IMR-90 (cell line): ENCODE measurements around the gene SLC8A1. TPM values are rescaled to one million over a fixed set of nuclear protein-coding genes. Genes with fewer than 3 reads are reported as not detected.

ENCODE experiments used
- ATAC-seq: fragments of 200-7000 bp; cut with Tn5 transposase; 2 replicates; pipeline ENCODE4 v1.9.1; 2020; ENCODE audit warnings: low read depth, mild to moderate bottlenecking, moderate library complexity
- BruUV-seq: library from RNA; stranded (reverse); fragments of 400-500 nt; replicated peaks from 2 replicates; lab custom pipeline; 2021; lab: Mats Ljungman, UMichigan
- CTCF ChIA-PET: fragments of 300-600 bp; formaldehyde crosslinking; extraction: SDS; loops from one replicate; lab custom pipeline; 2021; ENCODE audit warnings: antibody characterized with exemption; lab: Yijun Ruan, JAX
- POLR2A ChIA-PET: fragments of 300-600 bp; sonication (Branson Sonifier 250); formaldehyde crosslinking; loops from one replicate; lab custom pipeline; 2022; ENCODE audit warnings: antibody characterized with exemption; ENCODE audit not compliant: unreplicated experiment; lab: Charles Lee
- DNase-seq: peaks from one replicate; pipeline ENCODE4 v3.0.0; 2013
- H2AFZ ChIP-seq: replicated peaks from 2 replicates; pipeline ENCODE3; 2013; ENCODE audit warnings: low read length, mild to moderate bottlenecking; ENCODE audit not compliant: poor library complexity
- H2AK5ac ChIP-seq: 2 replicates; pipeline ENCODE4 v1.6.1; 2013; ENCODE audit warnings: low read depth, low read length, inconsistent platforms
- H2AK9ac ChIP-seq: replicated peaks from 2 replicates; pipeline ENCODE3; 2013; ENCODE audit warnings: mild to moderate bottlenecking, low read depth, low read length, moderate library complexity; ENCODE audit not compliant: poor library complexity
- H2BK120ac ChIP-seq: 2 replicates; pipeline ENCODE4 v1.6.1; 2013; ENCODE audit warnings: low read depth, low read length, inconsistent platforms
- H2BK15ac ChIP-seq: 3 replicates; pipeline ENCODE4 v1.6.1; 2013; ENCODE audit warnings: low read depth, low read length, inconsistent platforms
- H2BK20ac ChIP-seq: 2 replicates; pipeline ENCODE4 v1.6.1; 2013; ENCODE audit warnings: low read depth, mild to moderate bottlenecking, inconsistent platforms, low read length, moderate library complexity
- H2BK5ac ChIP-seq: 2 replicates; pipeline ENCODE4 v1.6.1; 2013; ENCODE audit warnings: mild to moderate bottlenecking, low read depth, low read length, inconsistent platforms; ENCODE audit not compliant: poor library complexity, severe bottlenecking
- H3K14ac ChIP-seq: replicated peaks from 2 replicates; pipeline ENCODE4 v1.6.1; 2013; ENCODE audit warnings: low read depth, low read length, inconsistent platforms
- H3K18ac ChIP-seq: 2 replicates; pipeline ENCODE4 v1.6.1; 2013; ENCODE audit warnings: low read depth, low read length, control low read depth
- H3K23ac ChIP-seq: 2 replicates; pipeline ENCODE4 v1.6.1; 2013; ENCODE audit warnings: low read depth, low read length, inconsistent platforms
- H3K27ac ChIP-seq: 2 replicates; pipeline ENCODE4 v1.5.1; 2013; ENCODE audit warnings: mild to moderate bottlenecking, control low read depth, low read length; ENCODE audit not compliant: insufficient read depth
- H3K27me3 ChIP-seq: 2 replicates; pipeline ENCODE4 v1.6.1; 2013; ENCODE audit warnings: low read length; ENCODE audit not compliant: control insufficient read depth, insufficient read depth
- H3K36me3 ChIP-seq: 2 replicates; pipeline ENCODE4 v1.6.1; 2013; ENCODE audit warnings: low read length, mixed read lengths; ENCODE audit not compliant: control insufficient read depth, insufficient read depth
- H3K4ac ChIP-seq: 2 replicates; pipeline ENCODE4 v1.6.1; 2013; ENCODE audit warnings: low read depth, low read length, inconsistent platforms
- H3K4me1 ChIP-seq: 2 replicates; pipeline ENCODE4 v1.6.1; 2013; ENCODE audit warnings: low read length, mixed read lengths; ENCODE audit not compliant: control insufficient read depth, insufficient read depth
- H3K4me2 ChIP-seq: 2 replicates; pipeline ENCODE4 v1.6.1; 2013; ENCODE audit warnings: low read depth, mild to moderate bottlenecking, control low read depth, low read length, moderate library complexity
- H3K4me3 ChIP-seq: 2 replicates; pipeline ENCODE4 v1.5.1; 2013; ENCODE audit warnings: low read depth, mild to moderate bottlenecking, control low read depth, low read length, moderate library complexity; ENCODE audit not compliant: insufficient read depth
- H3K56ac ChIP-seq: 2 replicates; pipeline ENCODE4 v1.6.1; 2013; ENCODE audit warnings: low read length, inconsistent platforms; ENCODE audit not compliant: insufficient read depth; ENCODE audit errors: extremely low read depth
- H3K79me1 ChIP-seq, 2 experiments: 2 replicates each; pipeline ENCODE4 v1.6.1; 2013; ENCODE audit warnings: low read length in 2 of 2, inconsistent platforms in 1 of 2, low read depth in 1 of 2
- H3K9ac ChIP-seq: 2 replicates; pipeline ENCODE4 v1.6.1; 2013; ENCODE audit warnings: low read depth, low read length, control low read depth
- H3K9me1 ChIP-seq: 2 replicates; pipeline ENCODE4 v1.6.1; 2013; ENCODE audit warnings: low read length, inconsistent platforms; ENCODE audit not compliant: insufficient read depth
- H3K9me3 ChIP-seq: 2 replicates; pipeline ENCODE4 v1.6.1; 2013; ENCODE audit warnings: low read length; ENCODE audit not compliant: control insufficient read depth, insufficient read depth
- H4K20me1 ChIP-seq: 2 replicates; pipeline ENCODE4 v1.6.1; 2013; ENCODE audit warnings: low read length, inconsistent platforms; ENCODE audit not compliant: insufficient read depth
- H4K5ac ChIP-seq: 2 replicates; pipeline ENCODE4 v1.6.1; 2013; ENCODE audit warnings: mild to moderate bottlenecking, low read depth, low read length, control low read depth
- H4K8ac ChIP-seq, 2 experiments: 2 replicates each; pipeline ENCODE4 v1.6.1; 2013; ENCODE audit warnings: low read depth in 2 of 2, low read length in 2 of 2, control low read depth in 1 of 2, inconsistent platforms in 1 of 2
- H4K91ac ChIP-seq: 2 replicates; pipeline ENCODE4 v1.6.1; 2013; ENCODE audit warnings: low read depth, low read length, inconsistent platforms; ENCODE audit not compliant: insufficient read depth
- BHLHE40 ChIP-seq: fragments of 150-350 bp; IDR thresholded peaks from 2 replicates; pipeline ENCODE4 v1.6.1; 2016; ENCODE audit warnings: mild to moderate bottlenecking, low read depth, low read length
- CEBPB ChIP-seq: IDR thresholded peaks from 2 replicates; pipeline ENCODE4 v1.6.1; 2012; ENCODE audit warnings: low read depth, low read length, improper control_type of control experiment
- CHD1 ChIP-seq: IDR thresholded peaks from 2 replicates; pipeline ENCODE4 v1.6.1; 2012; ENCODE audit warnings: low read depth, low read length, improper control_type of control experiment
- FOS ChIP-seq: fragments of 150-350 bp; IDR thresholded peaks from 2 replicates; pipeline ENCODE4 v1.6.1; 2016; ENCODE audit warnings: low read depth, low read length
- MAFK ChIP-seq: IDR thresholded peaks from 2 replicates; pipeline ENCODE4 v1.6.1; 2012; ENCODE audit warnings: low read depth, low read length, improper control_type of control experiment
- MAZ ChIP-seq: IDR thresholded peaks from 2 replicates; pipeline ENCODE4 v1.6.1; 2012; ENCODE audit warnings: low read depth, mild to moderate bottlenecking, low read length, improper control_type of control experiment, moderate library complexity, borderline replicate concordance
- MXI1 ChIP-seq: IDR thresholded peaks from 2 replicates; pipeline ENCODE4 v1.6.1; 2012; ENCODE audit warnings: low read depth, mild to moderate bottlenecking, low read length, moderate library complexity, borderline replicate concordance
- NFE2L2 ChIP-seq: fragments of 150-350 bp; IDR thresholded peaks from 2 replicates; pipeline ENCODE4 v1.6.1; 2016; ENCODE audit warnings: low read depth, mild to moderate bottlenecking, low read length
- POLR2A ChIP-seq: IDR thresholded peaks from 2 replicates; pipeline ENCODE4 v1.6.1; 2012; ENCODE audit warnings: mild to moderate bottlenecking, low read depth, low read length
- RCOR1 ChIP-seq: IDR thresholded peaks from 2 replicates; pipeline ENCODE4 v1.6.1; 2012; ENCODE audit warnings: mild to moderate bottlenecking, low read length, improper control_type of control experiment; ENCODE audit not compliant: insufficient replicate concordance
- SMC3 ChIP-seq: fragments of 150-350 bp; IDR thresholded peaks from 2 replicates; pipeline ENCODE4 v1.6.1; 2016; ENCODE audit warnings: low read depth, mild to moderate bottlenecking, antibody characterized with exemption, low read length, moderate library complexity
- WGBS, 2 experiments: methylation state at CpG; one replicate each; pipeline versions ENCODE4 v1.1.5 to v1.1.7; 2013; ENCODE audit warnings: missing lambda C conversion rate in 2 of 2; ENCODE audit not compliant: insufficient read length in 1 of 2; ENCODE audit errors: extremely low coverage in 2 of 2; 5-methylcytosine and 5-hydroxymethylcytosine counted together
- dilution Hi-C: fragments of 300-500 bp; cut with HindIII; formaldehyde crosslinking; loops from one replicate; pipeline ENCODE4 v1.14.3; 2018; ENCODE audit warnings: low sequenced_read_pairs; ENCODE audit not compliant: unreplicated experiment
- in situ Hi-C: fragments of 300-500 bp; cut with MboI; formaldehyde crosslinking; loops from 3 replicates; pipeline ENCODE4 v1.14.3; 2019; ENCODE audit warnings: low sequenced_read_pairs, inconsistent platforms, mixed read lengths
- intact Hi-C: fragments of 100-400 bp; cut with micrococcal nuclease; formaldehyde crosslinking; loops from 2 replicates; pipeline ENCODE4 v1.10.0; 2022
- polyA plus RNA-seq, 3 experiments: library from polyadenylated mRNA; depleted of rRNA; stranded (reverse); fragments of >200 nt; gene quantifications; 2 replicates each; pipeline ENCODE4 v1.2.3, GENCODE V29; 2012; ENCODE audit warnings: low replicate concordance in 1 of 3
- total RNA-seq: library from RNA; depleted of rRNA; stranded (reverse); fragments of >200 nt; gene quantifications from 2 replicates; pipeline ENCODE4 v1.2.3, GENCODE V29; 2012
- TF ChIP-seq, protein P1 (sequence below): fragments of 150-350 bp; IDR thresholded peaks from 2 replicates; pipeline ENCODE4 v1.6.1; 2016; ENCODE audit warnings: low read depth, mild to moderate bottlenecking, low read length, moderate library complexity, borderline replicate concordance
- TF ChIP-seq, protein P2 (sequence below): conservative IDR thresholded peaks from 2 replicates; pipeline ENCODE4 v1.5.1; 2012; ENCODE audit warnings: mild to moderate bottlenecking, low read depth, low read length, improper control_type of control experiment
- TF ChIP-seq, protein P3 (sequence below): fragments of 150-350 bp; IDR thresholded peaks from 2 replicates; pipeline ENCODE4 v1.6.1; 2017; ENCODE audit warnings: mild to moderate bottlenecking, antibody characterized with exemption, low read length, low read depth

The SLC8A1 gene
- total and polyA plus RNA-seq, 2 of the 4 experiments (the other 2 are of a cell fraction), result 7.7 to 57.0 TPM

DNA sequence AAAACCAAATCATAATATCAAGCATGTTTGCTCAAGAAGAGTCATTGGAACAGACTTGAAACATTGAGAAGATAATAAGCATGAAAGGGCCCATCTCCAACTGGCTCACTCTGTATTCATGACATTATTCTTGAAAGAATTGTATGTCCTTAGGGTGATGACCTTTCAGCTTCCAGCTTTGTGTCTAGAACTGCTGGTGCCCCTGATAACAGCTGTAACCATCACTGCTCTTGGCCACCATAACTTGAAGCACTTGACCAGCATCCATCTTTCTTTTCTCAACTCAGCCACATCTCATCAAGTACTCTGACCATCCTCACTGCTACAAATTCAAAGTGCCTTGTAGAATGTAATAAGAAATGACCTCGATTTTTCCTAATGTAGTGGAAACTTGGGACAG lies 289.9 kb downstream of the SLC8A1 start:
- Histone ChIP-seq H3K4me1 (peaks cover 14% of the 10 kb centered on the region; the same call in 1 of the 2 replicates), H3K9ac (no peak overlapping the region), H3K23ac (no peak overlapping the region), H2AK9ac (no peak overlapping the region), H2BK20ac (no peak overlapping the region), H4K5ac (no peak overlapping the region; the same call in 1 of the 2 replicates), H2BK15ac (no peak overlapping the region), H3K4me3 (no peak overlapping the region), H4K8ac (no peak overlapping the region), H3K4ac (no peak overlapping the region), H3K14ac (no peak overlapping the region), H3K56ac (no peak overlapping the region), H3K18ac (0 out of 2 replicates have a peak overlapping the region, but pooled peaks have one; percentile 17), H3K27ac (no peak overlapping the region), H3K9me3 (no peaks in the 10 kb centered on the region), H2BK5ac (no peak overlapping the region), H2AFZ (no peak overlapping the region), H3K79me1 (no peaks in the 10 kb centered on the region), H3K4me2 (no peak overlapping the region), H2BK120ac (no peak overlapping the region), H3K9me1 (peaks cover 5% of the 10 kb centered on the region; the same call in 1 of the 2 replicates), H4K91ac (no peak overlapping the region; the same call in 1 of the 2 replicates), H3K27me3 (no peaks in the 10 kb centered on the region), H4K20me1 (no peaks in the 10 kb centered on the region), H2AK5ac (no peak overlapping the region), H3K36me3 (peaks cover 20% of the 10 kb centered on the region)
- in situ Hi-C loops, result no loop called here
- ChIA-PET POLR2A (no interaction called here), CTCF (no interaction called here)
- ATAC-seq, result no peak
- TF ChIP-seq SMC3 (no peak), CEBPB (no peak), BHLHE40 (no peak), MAFK (no peak), MAZ (no peak), RCOR1 (no peak), FOS (no peak), CHD1 (no peak), MXI1 (no peak), NFE2L2 (no peak), POLR2A (no peak)
- TF ChIP-seq, protein P1, sequence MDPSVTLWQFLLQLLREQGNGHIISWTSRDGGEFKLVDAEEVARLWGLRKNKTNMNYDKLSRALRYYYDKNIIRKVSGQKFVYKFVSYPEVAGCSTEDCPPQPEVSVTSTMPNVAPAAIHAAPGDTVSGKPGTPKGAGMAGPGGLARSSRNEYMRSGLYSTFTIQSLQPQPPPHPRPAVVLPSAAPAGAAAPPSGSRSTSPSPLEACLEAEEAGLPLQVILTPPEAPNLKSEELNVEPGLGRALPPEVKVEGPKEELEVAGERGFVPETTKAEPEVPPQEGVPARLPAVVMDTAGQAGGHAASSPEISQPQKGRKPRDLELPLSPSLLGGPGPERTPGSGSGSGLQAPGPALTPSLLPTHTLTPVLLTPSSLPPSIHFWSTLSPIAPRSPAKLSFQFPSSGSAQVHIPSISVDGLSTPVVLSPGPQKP, result no peak
- TF ChIP-seq, protein P2, sequence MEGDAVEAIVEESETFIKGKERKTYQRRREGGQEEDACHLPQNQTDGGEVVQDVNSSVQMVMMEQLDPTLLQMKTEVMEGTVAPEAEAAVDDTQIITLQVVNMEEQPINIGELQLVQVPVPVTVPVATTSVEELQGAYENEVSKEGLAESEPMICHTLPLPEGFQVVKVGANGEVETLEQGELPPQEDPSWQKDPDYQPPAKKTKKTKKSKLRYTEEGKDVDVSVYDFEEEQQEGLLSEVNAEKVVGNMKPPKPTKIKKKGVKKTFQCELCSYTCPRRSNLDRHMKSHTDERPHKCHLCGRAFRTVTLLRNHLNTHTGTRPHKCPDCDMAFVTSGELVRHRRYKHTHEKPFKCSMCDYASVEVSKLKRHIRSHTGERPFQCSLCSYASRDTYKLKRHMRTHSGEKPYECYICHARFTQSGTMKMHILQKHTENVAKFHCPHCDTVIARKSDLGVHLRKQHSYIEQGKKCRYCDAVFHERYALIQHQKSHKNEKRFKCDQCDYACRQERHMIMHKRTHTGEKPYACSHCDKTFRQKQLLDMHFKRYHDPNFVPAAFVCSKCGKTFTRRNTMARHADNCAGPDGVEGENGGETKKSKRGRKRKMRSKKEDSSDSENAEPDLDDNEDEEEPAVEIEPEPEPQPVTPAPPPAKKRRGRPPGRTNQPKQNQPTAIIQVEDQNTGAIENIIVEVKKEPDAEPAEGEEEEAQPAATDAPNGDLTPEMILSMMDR, result no peak
- TF ChIP-seq, protein P3, sequence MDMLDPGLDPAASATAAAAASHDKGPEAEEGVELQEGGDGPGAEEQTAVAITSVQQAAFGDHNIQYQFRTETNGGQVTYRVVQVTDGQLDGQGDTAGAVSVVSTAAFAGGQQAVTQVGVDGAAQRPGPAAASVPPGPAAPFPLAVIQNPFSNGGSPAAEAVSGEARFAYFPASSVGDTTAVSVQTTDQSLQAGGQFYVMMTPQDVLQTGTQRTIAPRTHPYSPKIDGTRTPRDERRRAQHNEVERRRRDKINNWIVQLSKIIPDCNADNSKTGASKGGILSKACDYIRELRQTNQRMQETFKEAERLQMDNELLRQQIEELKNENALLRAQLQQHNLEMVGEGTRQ, result no peak
- dilution Hi-C loops, result no loop called here
- no peak for DNase-seq
- WGBS, 2 experiments, result no CpG with 5 or more reads among the region's 1 CpG
- no TSS peak for BruUV-seq
- intact Hi-C loops, result no loop called here
